Measurements from ENCODE around the gene EHD2. TPM values are rescaled to one million over a fixed set of nuclear protein-coding genes. Genes with fewer than 3 reads are reported as not detected.

The EHD2 gene
- polyA plus RNA-seq, 3 donors: not detected

GRCh38 chr19:47729468-47729798 lies 16.2 kb downstream of the EHD2 start:
- TF ChIP-seq CTCF (IDR thresholded peaks at IDR 0.05): no peak
- Mint-ChIP-seq H3K9me3 (peaks cover 10 to 27% (median 12%) of the 10 kb centered on the region in 7 donors), H3K27me3 (ENCODE audit: low read depth in 3 of 3) (peaks cover 28 to 42% (median 31%) of the 10 kb centered on the region in 3 donors), H3K4me1 (peaks cover 10% of the 10 kb centered on the region), H3K4me3 (peak overlapping the region in 1 of 2 donors; percentile 89), H3K27ac (no peak overlapping the region), H3K36me3 (no peaks in the 10 kb centered on the region)
- H3K9me3 ChIP-seq (replicated peaks in 1 of 2; ENCODE audit: control insufficient read depth in 1 of 2, insufficient read depth in 1 of 2, low read length in 2 of 2): peaks cover 15 to 20% of the 10 kb centered on the region in 2 donors
- no peak overlapping the region for H3K4me2 ChIP-seq (replicated peaks; ENCODE audit: extremely low read depth, low read length, poor library complexity, severe bottlenecking)
- H3K9ac ChIP-seq (ENCODE audit: insufficient read depth, low read length, poor library complexity, severe bottlenecking): no peak overlapping the region
- H3K79me2 ChIP-seq (ENCODE audit: insufficient read depth, low read length): no peaks in the 10 kb centered on the region
- H4K20me1 ChIP-seq (ENCODE audit: insufficient read depth, low read length): no peaks in the 10 kb centered on the region
- H3K27me3 ChIP-seq (ENCODE audit: control insufficient read depth in 2 of 2, insufficient read depth in 2 of 2, low read length in 2 of 2): peaks cover 14 to 24% of the 10 kb centered on the region in 2 donors
- intact Hi-C loops (cut with micrococcal nuclease): no loop called here
- 3% methylated on average over 8 of the region's 9 CpGs for WGBS (ENCODE audit: insufficient coverage)
- no peaks in the 10 kb centered on the region for H3K36me3 ChIP-seq (replicated peaks in 1 of 2; ENCODE audit: control insufficient read depth in 1 of 2, insufficient read depth in 2 of 2, low read length in 2 of 2)
- H2AFZ ChIP-seq (ENCODE audit: insufficient read depth, low read depth, low read length, poor library complexity, severe bottlenecking): no peak overlapping the region
- no peak overlapping the region for H3K27ac ChIP-seq (ENCODE audit: low read depth in 1 of 2, low read length in 2 of 2)
- H3K4me3 ChIP-seq (replicated peaks in 1 of 3; ENCODE audit: low read depth in 2 of 3, low read length in 3 of 3): no peak overlapping the region
- DNase-seq: no peak
- peaks cover 0 to 8% of the 10 kb centered on the region in 2 donors for H3K4me1 ChIP-seq (ENCODE audit: control insufficient read depth in 1 of 2, insufficient read depth in 2 of 2, low read length in 2 of 2)

GRCh38 chr19:47729799-47730520 lies 16.7 kb downstream of the EHD2 start:
- Mint-ChIP-seq H3K4me1 (peaks cover 10% of the 10 kb centered on the region), H3K9me3 (peaks cover 10 to 27% (median 12%) of the 10 kb centered on the region in 7 donors), H3K4me3 (peak overlapping the region in 1 of 2 donors; percentile 89), H3K27me3 (ENCODE audit: low read depth in 3 of 3) (peaks cover 28 to 42% (median 32%) of the 10 kb centered on the region in 3 donors), H3K36me3 (no peaks in the 10 kb centered on the region), H3K27ac (no peak overlapping the region)
- TF ChIP-seq CTCF (IDR thresholded peaks at IDR 0.05): no peak
- H3K4me3 ChIP-seq (replicated peaks in 1 of 3; ENCODE audit: low read depth in 2 of 3, low read length in 3 of 3): no peak overlapping the region
- WGBS (ENCODE audit: insufficient coverage): 6% methylated on average over 30 of the region's 30 CpGs
- no peak for DNase-seq
- no peaks in the 10 kb centered on the region for H3K36me3 ChIP-seq (replicated peaks in 1 of 2; ENCODE audit: control insufficient read depth in 1 of 2, insufficient read depth in 2 of 2, low read length in 2 of 2)
- no peak overlapping the region for H3K27ac ChIP-seq (ENCODE audit: low read depth in 1 of 2, low read length in 2 of 2)
- intact Hi-C loops (cut with micrococcal nuclease): no loop called here
- H2AFZ ChIP-seq (ENCODE audit: insufficient read depth, low read depth, low read length, poor library complexity, severe bottlenecking): no peak overlapping the region
- peaks cover 15 to 20% of the 10 kb centered on the region in 2 donors for H3K9me3 ChIP-seq (replicated peaks in 1 of 2; ENCODE audit: control insufficient read depth in 1 of 2, insufficient read depth in 1 of 2, low read length in 2 of 2)
- H3K4me2 ChIP-seq (replicated peaks; ENCODE audit: extremely low read depth, low read length, poor library complexity, severe bottlenecking): no peak overlapping the region
- peaks cover 14 to 24% of the 10 kb centered on the region in 2 donors for H3K27me3 ChIP-seq (ENCODE audit: control insufficient read depth in 2 of 2, insufficient read depth in 2 of 2, low read length in 2 of 2)
- peaks cover 0 to 8% of the 10 kb centered on the region in 2 donors for H3K4me1 ChIP-seq (ENCODE audit: control insufficient read depth in 1 of 2, insufficient read depth in 2 of 2, low read length in 2 of 2)
- no peaks in the 10 kb centered on the region for H4K20me1 ChIP-seq (ENCODE audit: insufficient read depth, low read length)
- no peak overlapping the region for H3K9ac ChIP-seq (ENCODE audit: insufficient read depth, low read length, poor library complexity, severe bottlenecking)
- no peaks in the 10 kb centered on the region for H3K79me2 ChIP-seq (ENCODE audit: insufficient read depth, low read length)
